Mesenchymal stem cell (in vitro differentiated cells and primary cell): ENCODE results near the gene RANBP17.
A peak's percentile ranks its signal among the peaks of the same experiment; 100 is the strongest.

Source experiments
- DNase-seq: peaks from one replicate; pipeline ENCODE4 v3.0.0-alpha.2; 2013
- H2AFZ ChIP-seq: one replicate; pipeline ENCODE4 v1.6.1; 2013; ENCODE audit warnings: low read depth, mild to moderate bottlenecking, control low read depth, inconsistent platforms, low read length, moderate library complexity
- H2AK5ac ChIP-seq: 2 replicates; pipeline ENCODE4 v1.6.1; 2013; ENCODE audit warnings: low read length, moderate library complexity, mild to moderate bottlenecking, inconsistent platforms; ENCODE audit not compliant: severe bottlenecking
- H2BK120ac ChIP-seq: one replicate; pipeline ENCODE4 v1.6.1; 2013; ENCODE audit warnings: low read depth, mild to moderate bottlenecking, inconsistent platforms, low read length, moderate library complexity
- H2BK12ac ChIP-seq, 2 experiments: one replicate each; pipeline ENCODE4 v1.6.1; 2013; ENCODE audit warnings: inconsistent platforms in 2 of 2, low read length in 2 of 2, mild to moderate bottlenecking in 2 of 2, moderate library complexity in 2 of 2, control low read depth in 1 of 2
- H2BK15ac ChIP-seq: one replicate; pipeline ENCODE4 v1.6.1; 2013; ENCODE audit warnings: mild to moderate bottlenecking, low read depth, inconsistent platforms; ENCODE audit not compliant: poor library complexity, severe bottlenecking
- H2BK5ac ChIP-seq: 2 replicates; pipeline ENCODE4 v1.6.1; 2013; ENCODE audit warnings: low read depth, mild to moderate bottlenecking, low read length, control low read depth, inconsistent platforms; ENCODE audit not compliant: poor library complexity, severe bottlenecking
- H3K14ac ChIP-seq, 2 experiments: one replicate each; pipeline ENCODE4 v1.6.1; 2013; ENCODE audit warnings: inconsistent platforms in 2 of 2, low read length in 2 of 2, control low read depth in 1 of 2, mild to moderate bottlenecking in 1 of 2, moderate library complexity in 1 of 2
- H3K18ac ChIP-seq, 2 experiments: one replicate each; pipeline ENCODE4 v1.6.1; 2013; ENCODE audit warnings: inconsistent platforms in 2 of 2, low read length in 2 of 2, control low read depth in 1 of 2, low read depth in 1 of 2, mild to moderate bottlenecking in 1 of 2
- H3K23ac ChIP-seq, 2 experiments: one replicate each; pipeline ENCODE4 v1.6.1; 2013; ENCODE audit warnings: inconsistent platforms in 2 of 2, low read length in 2 of 2, mild to moderate bottlenecking in 2 of 2, moderate library complexity in 2 of 2, control low read depth in 1 of 2
- H3K27ac ChIP-seq: 2 replicates; pipeline ENCODE4 v1.5.1; 2013; ENCODE audit warnings: mild to moderate bottlenecking, moderate library complexity, low read length, control low read depth, inconsistent platforms; ENCODE audit not compliant: poor library complexity, severe bottlenecking
- H3K27me3 ChIP-seq, 2 experiments: 2 replicates each; pipeline versions ENCODE4 v1.6.1 to v1.7.0; 2013; ENCODE audit warnings: low read length in 2 of 2, mild to moderate bottlenecking in 2 of 2, moderate library complexity in 2 of 2, control low read depth in 1 of 2, inconsistent platforms in 1 of 2; ENCODE audit not compliant: control insufficient read depth in 1 of 2, insufficient read depth in 1 of 2
- H3K36me3 ChIP-seq, 2 experiments: 2 replicates each; pipeline versions ENCODE4 v1.6.1 to v1.7.0; 2013; ENCODE audit warnings: low read length in 2 of 2, control low read depth in 1 of 2, inconsistent platforms in 1 of 2, low read depth in 1 of 2, mild to moderate bottlenecking in 1 of 2; ENCODE audit not compliant: insufficient read depth in 2 of 2, control insufficient read depth in 1 of 2
- H3K4ac ChIP-seq, 2 experiments: one replicate each; pipeline ENCODE4 v1.6.1; 2013; ENCODE audit warnings: inconsistent platforms in 2 of 2, low read length in 2 of 2, mild to moderate bottlenecking in 2 of 2, moderate library complexity in 2 of 2, control low read depth in 1 of 2, low read depth in 1 of 2
- H3K4me1 ChIP-seq: 2 replicates; pipeline ENCODE4 v1.6.1; 2013; ENCODE audit warnings: low read depth, low read length, control low read depth; ENCODE audit not compliant: control insufficient read depth, insufficient read depth
- H3K4me2 ChIP-seq: 2 replicates; pipeline ENCODE4 v1.6.1; 2013; ENCODE audit warnings: low read length, mild to moderate bottlenecking, inconsistent platforms; ENCODE audit not compliant: poor library complexity, severe bottlenecking
- H3K4me3 ChIP-seq, 2 experiments: 2 replicates each; pipeline versions ENCODE4 v1.5.1 to v1.7.0; 2013; ENCODE audit warnings: low read length in 2 of 2, mild to moderate bottlenecking in 2 of 2, control low read depth in 1 of 2, low read depth in 1 of 2; ENCODE audit not compliant: insufficient read depth in 1 of 2
- H3K79me1 ChIP-seq: replicated peaks from 2 replicates; pipeline ENCODE4 v1.6.1; 2013; ENCODE audit warnings: mild to moderate bottlenecking, control low read depth, low read length, inconsistent platforms; ENCODE audit not compliant: poor library complexity, severe bottlenecking
- H3K9ac ChIP-seq: 2 replicates; pipeline ENCODE4 v1.7.0; 2013; ENCODE audit warnings: mild to moderate bottlenecking, low read length, moderate library complexity
- H3K9me3 ChIP-seq: 2 replicates; pipeline ENCODE4 v1.7.0; 2013; ENCODE audit warnings: mild to moderate bottlenecking, low read length; ENCODE audit not compliant: control insufficient read depth
- H4K8ac ChIP-seq: one replicate; pipeline ENCODE4 v1.6.1; 2013; ENCODE audit warnings: inconsistent platforms, mild to moderate bottlenecking, low read length, moderate library complexity
- H4K91ac ChIP-seq: one replicate; pipeline ENCODE4 v1.6.1; 2013; ENCODE audit warnings: mild to moderate bottlenecking, low read length, inconsistent platforms
- WGBS: methylation state at CpG from one replicate; pipeline ENCODE4 v1.1.7; 2013; ENCODE audit warnings: mixed read lengths; 5-methylcytosine and 5-hydroxymethylcytosine counted together

The RANBP17 gene

DNA sequence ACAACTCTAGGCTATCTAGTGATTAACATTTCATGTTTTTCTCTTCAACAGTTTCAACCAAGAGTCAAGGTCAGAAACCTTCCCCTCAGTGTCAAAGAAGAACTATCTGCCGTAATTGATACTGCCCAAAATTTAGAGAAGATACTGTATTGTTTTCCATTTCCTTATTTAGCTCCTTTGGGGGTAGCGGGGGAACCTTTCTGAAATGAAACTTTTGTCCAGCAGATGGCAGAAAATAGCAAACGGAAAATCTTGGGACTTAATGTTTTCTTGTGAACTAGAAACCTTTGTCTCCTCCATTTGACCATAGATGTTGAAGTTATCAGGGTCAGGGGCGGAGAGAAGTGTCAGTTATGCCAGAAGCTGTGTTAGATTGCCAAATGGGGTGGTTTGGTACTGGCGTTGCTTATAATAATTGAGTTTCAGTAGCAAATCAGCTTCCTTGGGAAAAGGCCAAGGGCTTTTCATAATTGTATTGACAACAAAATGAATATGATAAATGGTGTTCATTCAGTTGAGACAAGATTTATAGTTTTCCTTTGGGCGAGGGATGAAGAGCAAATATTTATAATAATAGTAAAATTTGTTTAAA is 345.5 kb downstream of the RANBP17 start:
- H3K9ac ChIP-seq, result no peak overlapping the region
- no peak overlapping the region for H2AK5ac ChIP-seq
- no peak overlapping the region for H3K23ac ChIP-seq
- H3K4me1 ChIP-seq, result no peaks in the 10 kb centered on the region
- H3K9me3 ChIP-seq, result no peaks in the 10 kb centered on the region
- no peak overlapping the region for H2BK15ac ChIP-seq
- H3K79me1 ChIP-seq, result no peaks in the 10 kb centered on the region
- H3K18ac ChIP-seq, result no peak overlapping the region
- H3K4me3 ChIP-seq, result no peak overlapping the region
- H2BK120ac ChIP-seq, result no peak overlapping the region
- H4K91ac ChIP-seq, result no peak overlapping the region
- WGBS, result 41% methylated on average over 4 of the region's 6 CpGs
- H2BK12ac ChIP-seq, result no peak overlapping the region
- no peaks in the 10 kb centered on the region for H3K36me3 ChIP-seq
- peaks cover 0 to 3% of the 10 kb centered on the region in 2 experiments for H3K27me3 ChIP-seq
- no peak overlapping the region for H3K14ac ChIP-seq
- H4K8ac ChIP-seq, result no peak overlapping the region
- peak; percentile 62 for DNase-seq
- H2AFZ ChIP-seq, result no peak overlapping the region
- no peak overlapping the region for H3K27ac ChIP-seq
- H2BK5ac ChIP-seq, result no peak overlapping the region
- H3K4me2 ChIP-seq, result no peak overlapping the region
- H3K4ac ChIP-seq, result no peak overlapping the region

DNA sequence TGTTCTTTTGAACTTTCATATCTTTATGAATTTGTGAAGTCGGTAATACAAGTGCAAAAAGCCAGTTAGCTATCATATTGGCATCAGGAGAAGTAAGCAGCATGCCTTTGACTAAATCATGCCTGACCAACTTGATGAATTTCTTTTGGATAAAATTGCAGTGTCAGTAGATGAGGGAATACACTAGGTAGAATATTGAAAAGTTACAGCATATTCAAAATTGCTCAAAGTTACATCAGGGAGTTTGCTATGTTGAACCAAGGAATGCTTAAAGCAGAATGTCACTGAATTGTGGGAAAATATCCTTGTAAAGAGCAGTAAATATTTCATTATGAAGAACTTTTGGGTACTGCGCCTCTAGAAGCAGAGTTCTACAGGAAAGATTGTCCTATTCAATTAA is 360.1 kb downstream of the RANBP17 start:
- DNase-seq, result no peak
- no peak overlapping the region for H2AFZ ChIP-seq
- no peaks in the 10 kb centered on the region for H3K27me3 ChIP-seq
- H3K27ac ChIP-seq, result no peak overlapping the region
- no peak overlapping the region for H2BK120ac ChIP-seq
- H4K8ac ChIP-seq, result no peak overlapping the region
- H3K9ac ChIP-seq, result no peak overlapping the region
- no peak overlapping the region for H2AK5ac ChIP-seq
- 99% methylated on average over 2 of the region's 2 CpGs for WGBS
- no peaks in the 10 kb centered on the region for H3K79me1 ChIP-seq
- H2BK15ac ChIP-seq, result no peak overlapping the region
- no peak overlapping the region for H2BK12ac ChIP-seq
- no peak overlapping the region for H3K4ac ChIP-seq
- no peaks in the 10 kb centered on the region for H3K9me3 ChIP-seq
- H3K36me3 ChIP-seq, result no peaks in the 10 kb centered on the region
- H3K4me1 ChIP-seq, result no peaks in the 10 kb centered on the region
- no peak overlapping the region for H3K18ac ChIP-seq
- H3K4me3 ChIP-seq, result no peak overlapping the region
- no peak overlapping the region for H2BK5ac ChIP-seq
- H3K4me2 ChIP-seq, result no peak overlapping the region
- H4K91ac ChIP-seq, result no peak overlapping the region
- H3K23ac ChIP-seq, result no peak overlapping the region
- H3K14ac ChIP-seq, result no peak overlapping the region

DNA sequence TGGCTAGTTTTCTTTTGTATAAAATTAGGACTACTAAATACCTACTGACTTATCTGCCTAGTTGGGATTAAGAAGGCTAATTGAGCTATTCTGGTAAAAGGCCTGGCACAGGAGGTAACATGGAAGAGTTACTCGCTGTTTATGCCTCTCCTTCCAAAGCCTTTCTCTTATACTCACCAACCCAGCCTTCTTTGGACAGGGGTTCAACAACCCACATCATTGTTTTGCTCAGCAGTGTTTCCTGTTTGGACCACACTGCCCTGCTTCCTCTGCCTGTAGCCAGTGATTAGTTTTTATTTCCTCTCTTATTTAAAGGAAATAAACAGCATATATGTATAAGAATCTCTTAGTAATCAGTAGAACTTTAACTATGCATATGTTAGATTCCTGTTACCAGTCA is 362.1 kb downstream of the RANBP17 start:
- no peak overlapping the region for H2AK5ac ChIP-seq
- H3K4me2 ChIP-seq, result no peak overlapping the region
- H2AFZ ChIP-seq, result no peak overlapping the region
- H3K18ac ChIP-seq, result no peak overlapping the region
- no peak overlapping the region for H4K8ac ChIP-seq
- no peak overlapping the region for H3K27ac ChIP-seq
- no peaks in the 10 kb centered on the region for H3K27me3 ChIP-seq
- H2BK15ac ChIP-seq, result no peak overlapping the region
- no peak overlapping the region for H3K4me3 ChIP-seq
- no peaks in the 10 kb centered on the region for H3K79me1 ChIP-seq
- H3K9me3 ChIP-seq, result no peaks in the 10 kb centered on the region
- 88% methylated on average over 1 of the region's 1 CpG for WGBS
- no peak overlapping the region for H3K9ac ChIP-seq
- H3K14ac ChIP-seq, result no peak overlapping the region
- H2BK120ac ChIP-seq, result no peak overlapping the region
- H3K36me3 ChIP-seq, result no peaks in the 10 kb centered on the region
- no peak overlapping the region for H3K4ac ChIP-seq
- no peak overlapping the region for H3K23ac ChIP-seq
- DNase-seq, result no peak
- H3K4me1 ChIP-seq, result no peaks in the 10 kb centered on the region
- H2BK5ac ChIP-seq, result no peak overlapping the region
- H4K91ac ChIP-seq, result no peak overlapping the region
- H2BK12ac ChIP-seq, result no peak overlapping the region

DNA sequence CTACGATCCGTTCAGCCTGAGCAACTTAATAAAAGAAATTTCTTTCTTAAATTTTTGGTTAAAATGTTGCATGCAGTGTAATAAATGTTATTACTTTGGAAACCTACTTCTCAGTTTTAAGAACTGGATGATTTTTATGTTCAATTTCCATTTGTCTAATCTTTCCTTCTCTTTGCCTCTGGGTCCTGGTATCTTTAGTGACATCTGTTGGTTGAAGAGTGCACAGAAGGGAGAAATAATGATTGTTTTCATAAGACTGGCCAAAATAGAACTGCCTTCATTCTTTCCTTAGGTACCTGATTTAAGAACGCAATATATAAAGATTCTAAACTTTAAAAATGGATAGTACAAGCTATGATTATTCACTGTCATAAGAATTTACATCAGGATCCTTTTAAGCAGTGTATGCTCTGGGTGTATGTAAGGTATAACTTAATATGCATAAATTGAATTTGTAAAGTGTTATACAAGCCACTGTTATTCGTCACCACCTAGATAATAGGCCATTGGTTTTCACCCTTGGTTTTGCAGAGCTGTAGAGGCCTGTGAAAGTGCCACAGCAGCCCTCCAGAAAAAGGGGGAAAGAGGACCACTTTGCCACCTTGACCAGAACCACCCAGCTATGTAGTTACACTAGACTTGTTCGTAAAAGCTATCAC is 364.4 kb downstream of the RANBP17 start:
- no peak overlapping the region for H4K91ac ChIP-seq
- H2AFZ ChIP-seq, result no peak overlapping the region
- no peak overlapping the region for H3K27ac ChIP-seq
- H3K14ac ChIP-seq, result no peak overlapping the region
- H2BK15ac ChIP-seq, result no peak overlapping the region
- no peaks in the 10 kb centered on the region for H3K4me1 ChIP-seq
- no peak overlapping the region for H2BK5ac ChIP-seq
- H3K9ac ChIP-seq, result no peak overlapping the region
- no peak overlapping the region for H3K23ac ChIP-seq
- H3K36me3 ChIP-seq, result no peaks in the 10 kb centered on the region
- H2AK5ac ChIP-seq, result no peak overlapping the region
- H3K4me3 ChIP-seq, result no peak overlapping the region
- WGBS, result 100% methylated on average over 2 of the region's 5 CpGs
- no peaks in the 10 kb centered on the region for H3K27me3 ChIP-seq
- H3K4ac ChIP-seq, result no peak overlapping the region
- H2BK12ac ChIP-seq, result no peak overlapping the region
- no peak overlapping the region for H2BK120ac ChIP-seq
- H3K18ac ChIP-seq, result no peak overlapping the region
- no peaks in the 10 kb centered on the region for H3K9me3 ChIP-seq
- no peak overlapping the region for H3K4me2 ChIP-seq
- no peak for DNase-seq
- no peaks in the 10 kb centered on the region for H3K79me1 ChIP-seq
- H4K8ac ChIP-seq, result no peak overlapping the region
